HEK293 (cell line): Measurements from ENCODE around the gene WDR44.

Source experiments
- CTCF ChIA-PET: fragments of 350-600 bp; formaldehyde crosslinking; extraction: SDS; loops from one replicate; lab custom pipeline; 2021; ENCODE audit warnings: antibody characterized with exemption; lab: Yijun Ruan, JAX
- POLR2A ChIA-PET: fragments of 300-600 bp; formaldehyde crosslinking; extraction: SDS; loops from one replicate; lab custom pipeline; 2020; ENCODE audit warnings: antibody characterized with exemption, inconsistent platforms; lab: Yijun Ruan, JAX
- H3K27ac ChIP-seq: fragments of 200-500 bp; sonication (Bioruptor generic); 2 replicates; pipeline ENCODE4 v1.5.1; 2014; ENCODE audit warnings: low read depth, low read length, control low read depth, inconsistent platforms; ENCODE audit errors: extremely low read depth
- H3K36me3 ChIP-seq, 2 experiments: fragments of 200-500 bp in 1 of 2; sonication (Bioruptor generic) in 1 of 2; 1 replicate in 1 of 2; 2 replicates in 1 of 2; pipeline ENCODE4 v1.5.1; 2014 to 2017; ENCODE audit warnings: inconsistent platforms in 2 of 2, low read length in 2 of 2; ENCODE audit not compliant: control insufficient read depth in 2 of 2, insufficient read depth in 1 of 2
- H3K4me1 ChIP-seq: fragments of 200-500 bp; sonication (Bioruptor generic); 2 replicates; pipeline ENCODE4 v1.5.1; 2014; ENCODE audit warnings: mild to moderate bottlenecking, low read length, inconsistent platforms; ENCODE audit not compliant: control insufficient read depth, insufficient read depth
- H3K4me3 ChIP-seq: 2 replicates; pipeline ENCODE4 v1.5.1; 2011; ENCODE audit warnings: low read depth, mild to moderate bottlenecking, control low read depth, low read length, moderate library complexity
- H3K9me3 ChIP-seq: fragments of 200-500 bp; sonication (Bioruptor generic); 2 replicates; pipeline ENCODE4 v1.5.1; 2014; ENCODE audit warnings: low read depth, low read length, inconsistent platforms; ENCODE audit not compliant: control insufficient read depth, insufficient read depth
- BCL11B ChIP-seq: fragments of 450-650 bp; formaldehyde crosslinking; IDR thresholded peaks from 2 replicates; pipeline ENCODE4 v1.5.1; 2016; ENCODE audit warnings: low read depth, missing biosample characterization, missing genetic modification characterization
- GLIS1 ChIP-seq: fragments of 450-650 bp; formaldehyde crosslinking; IDR thresholded peaks from 2 replicates; pipeline ENCODE4 v1.5.1; 2016; ENCODE audit warnings: missing biosample characterization, missing genetic modification characterization
- GLIS2 ChIP-seq: fragments of 450-650 bp; formaldehyde crosslinking; IDR thresholded peaks from 2 replicates; pipeline ENCODE4 v1.5.1; 2016; ENCODE audit warnings: missing biosample characterization, missing genetic modification characterization
- KLF1 ChIP-seq: fragments of 450-650 bp; formaldehyde crosslinking; IDR thresholded peaks from 2 replicates; pipeline ENCODE4 v1.5.1; 2016; ENCODE audit warnings: missing biosample characterization, missing genetic modification characterization
- KLF10 ChIP-seq: fragments of 450-650 bp; IDR thresholded peaks from 2 replicates; pipeline ENCODE4 v1.5.1; 2018; ENCODE audit warnings: missing biosample characterization, mild to moderate bottlenecking, missing genetic modification characterization
- KLF16 ChIP-seq: fragments of 450-650 bp; formaldehyde crosslinking; IDR thresholded peaks from 2 replicates; pipeline ENCODE4 v1.5.1; 2017; ENCODE audit warnings: missing biosample characterization, missing genetic modification characterization
- KLF7 ChIP-seq: fragments of 450-650 bp; formaldehyde crosslinking; IDR thresholded peaks from 2 replicates; pipeline ENCODE4 v1.5.1; 2016; ENCODE audit warnings: missing biosample characterization, missing genetic modification characterization, borderline replicate concordance
- KLF8 ChIP-seq: fragments of 450-650 bp; formaldehyde crosslinking; IDR thresholded peaks from 2 replicates; pipeline ENCODE4 v1.5.1; 2016; ENCODE audit warnings: missing biosample characterization, missing genetic modification characterization
- TCF7L2 ChIP-seq: IDR thresholded peaks from 2 replicates; pipeline ENCODE4 v1.6.1; 2011; ENCODE audit warnings: low read depth, mild to moderate bottlenecking, inconsistent platforms, low read length, moderate library complexity, borderline replicate concordance
- ZBTB11 ChIP-seq: fragments of 450-650 bp; formaldehyde crosslinking; conservative IDR thresholded peaks from 2 replicates; pipeline ENCODE4 v1.5.1; 2016; ENCODE audit warnings: low read depth, missing biosample characterization, missing genetic modification characterization
- ZBTB20 ChIP-seq: fragments of 450-650 bp; formaldehyde crosslinking; IDR thresholded peaks from 2 replicates; pipeline ENCODE4 v1.5.1; 2016; ENCODE audit warnings: missing biosample characterization, missing genetic modification characterization
- ZBTB8A ChIP-seq: fragments of 450-650 bp; formaldehyde crosslinking; IDR thresholded peaks from 2 replicates; pipeline ENCODE4 v1.5.1; 2016; ENCODE audit warnings: missing biosample characterization, missing genetic modification characterization
- ZFP37 ChIP-seq: fragments of 450-650 bp; formaldehyde crosslinking; IDR thresholded peaks from 2 replicates; pipeline ENCODE4 v1.5.1; 2016; ENCODE audit warnings: missing biosample characterization, missing genetic modification characterization
- ZNF133 ChIP-seq: fragments of 450-650 bp; formaldehyde crosslinking; IDR thresholded peaks from 2 replicates; pipeline ENCODE4 v1.5.1; 2016; ENCODE audit warnings: missing biosample characterization, missing genetic modification characterization
- ZNF184 ChIP-seq: fragments of 450-650 bp; IDR thresholded peaks from 2 replicates; pipeline ENCODE4 v1.5.1; 2018; ENCODE audit warnings: missing biosample characterization, mild to moderate bottlenecking, missing genetic modification characterization
- ZNF223 ChIP-seq: fragments of 450-650 bp; formaldehyde crosslinking; IDR thresholded peaks from 2 replicates; pipeline ENCODE4 v1.5.1; 2016; ENCODE audit warnings: missing biosample characterization, missing genetic modification characterization
- ZNF274 ChIP-seq, 2 experiments: fragments of 200-500 bp in 1 of 2; fragments of 450-650 bp in 1 of 2; sonication (Bioruptor generic) in 1 of 2; formaldehyde crosslinking in 1 of 2; IDR thresholded peaks; 2 replicates each; pipeline versions ENCODE4 v1.5.1 to v1.6.1; 2014 to 2016; ENCODE audit warnings: borderline replicate concordance in 1 of 2, inconsistent platforms in 1 of 2, low read length in 1 of 2, missing biosample characterization in 1 of 2, missing genetic modification characterization in 1 of 2
- ZNF292 ChIP-seq: fragments of 450-650 bp; formaldehyde crosslinking; IDR thresholded peaks from 2 replicates; pipeline ENCODE4 v1.5.1; 2016; ENCODE audit warnings: low read depth, missing biosample characterization, missing genetic modification characterization, borderline replicate concordance
- ZNF335 ChIP-seq: fragments of 450-650 bp; formaldehyde crosslinking; conservative IDR thresholded peaks from 2 replicates; pipeline ENCODE4 v1.5.1; 2016; ENCODE audit warnings: missing biosample characterization, missing genetic modification characterization
- ZNF350 ChIP-seq: fragments of 450-650 bp; formaldehyde crosslinking; IDR thresholded peaks from 2 replicates; pipeline ENCODE4 v1.5.0; 2017; ENCODE audit warnings: missing biosample characterization, mild to moderate bottlenecking, missing genetic modification characterization
- ZNF366 ChIP-seq: fragments of 450-650 bp; formaldehyde crosslinking; conservative IDR thresholded peaks from 2 replicates; pipeline ENCODE4 v1.5.1; 2016; ENCODE audit warnings: missing biosample characterization, missing genetic modification characterization
- ZNF37A ChIP-seq: fragments of 450-650 bp; IDR thresholded peaks from 2 replicates; pipeline ENCODE4 v1.5.1; 2018; ENCODE audit warnings: missing biosample characterization, missing genetic modification characterization
- ZNF561 ChIP-seq: fragments of 450-650 bp; IDR thresholded peaks from 2 replicates; pipeline ENCODE4 v1.5.1; 2018; ENCODE audit warnings: missing biosample characterization, missing genetic modification characterization, borderline replicate concordance
- ZNF580 ChIP-seq: fragments of 450-650 bp; formaldehyde crosslinking; IDR thresholded peaks from 2 replicates; pipeline ENCODE4 v1.5.1; 2016; ENCODE audit warnings: missing biosample characterization, missing genetic modification characterization
- ZNF600 ChIP-seq: fragments of 450-650 bp; formaldehyde crosslinking; IDR thresholded peaks from 2 replicates; pipeline ENCODE4 v1.5.1; 2016; ENCODE audit warnings: missing biosample characterization, missing genetic modification characterization
- ZNF830 ChIP-seq: fragments of 450-650 bp; IDR thresholded peaks from 2 replicates; pipeline ENCODE4 v1.5.0; 2018; ENCODE audit warnings: missing biosample characterization, missing genetic modification characterization, low read depth, mild to moderate bottlenecking, moderate library complexity
- ZXDB ChIP-seq: fragments of 450-650 bp; formaldehyde crosslinking; IDR thresholded peaks from 2 replicates; pipeline ENCODE4 v1.5.1; 2016; ENCODE audit warnings: missing biosample characterization, missing genetic modification characterization
- TF ChIP-seq, protein P1 (sequence below): fragments of 450-650 bp; formaldehyde crosslinking; IDR thresholded peaks from 2 replicates; pipeline ENCODE4 v1.5.1; 2016; ENCODE audit warnings: missing biosample characterization, missing genetic modification characterization
- TF ChIP-seq, protein P2 (sequence below): fragments of 450-650 bp; formaldehyde crosslinking; IDR thresholded peaks from 2 replicates; pipeline ENCODE4 v1.5.1; 2017; ENCODE audit warnings: missing biosample characterization, missing genetic modification characterization
- TF ChIP-seq, protein P3 (sequence below): fragments of 450-650 bp; formaldehyde crosslinking; IDR thresholded peaks from 2 replicates; pipeline ENCODE4 v1.5.1; 2016; ENCODE audit warnings: missing biosample characterization, missing genetic modification characterization

WDR44 gene

GRCh38 chrX:118495958-118496762 is 150.3 kb downstream of the WDR44 start:
- ChIA-PET POLR2A (interaction anchor here (0.5 to 1.0 kb wide), 6 partner anchors 37 to 328 kb away, joined by 3 to 5 read pairs (median 4); partner anchors contain the start of gene ZCCHC12), CTCF (interaction anchor here (0.6 to 1.5 kb wide), 4 partner anchors 37 to 106 kb away, joined by 3 to 5 read pairs (median 4); no protein-coding TSS in a partner anchor)
- Histone ChIP-seq H3K4me3 (peak overlapping the region; percentile 65), H3K4me1 (no peaks in the 10 kb centered on the region), H3K9me3 (no peaks in the 10 kb centered on the region), H3K36me3 (no peaks in the 10 kb centered on the region; a peak in 1 of 3 replicates), H3K27ac (peak overlapping the region; percentile 66; the same call in 1 of the 2 replicates)
- TF ChIP-seq, protein P1, sequence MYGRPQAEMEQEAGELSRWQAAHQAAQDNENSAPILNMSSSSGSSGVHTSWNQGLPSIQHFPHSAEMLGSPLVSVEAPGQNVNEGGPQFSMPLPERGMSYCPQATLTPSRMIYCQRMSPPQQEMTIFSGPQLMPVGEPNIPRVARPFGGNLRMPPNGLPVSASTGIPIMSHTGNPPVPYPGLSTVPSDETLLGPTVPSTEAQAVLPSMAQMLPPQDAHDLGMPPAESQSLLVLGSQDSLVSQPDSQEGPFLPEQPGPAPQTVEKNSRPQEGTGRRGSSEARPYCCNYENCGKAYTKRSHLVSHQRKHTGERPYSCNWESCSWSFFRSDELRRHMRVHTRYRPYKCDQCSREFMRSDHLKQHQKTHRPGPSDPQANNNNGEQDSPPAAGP (tag by site-specific recombination): 0 out of 2 replicates have a peak, but pooled peaks have one; percentile 60
- TF ChIP-seq ZBTB20 (tag by site-specific recombination): peak; percentile 54
- TF ChIP-seq ZNF292 (tag by site-specific recombination): no peak
- TF ChIP-seq ZBTB8A (tag by site-specific recombination): peak; percentile 61
- TF ChIP-seq ZNF600 (tag by site-specific recombination): peak; percentile 57; the same call in 1 of the 2 replicates
- TF ChIP-seq KLF7 (tag by site-specific recombination): peak; percentile 72
- peak; percentile 39; the same call in 1 of the 2 replicates for TF ChIP-seq KLF16 (tag by site-specific recombination)
- no peak for TF ChIP-seq ZNF184 (tag by site-specific recombination)
- no peak for TF ChIP-seq ZNF37A (tag by site-specific recombination)
- TF ChIP-seq KLF8 (tag by site-specific recombination): peak; percentile 32; the same call in 1 of the 2 replicates
- TF ChIP-seq, protein P2, sequence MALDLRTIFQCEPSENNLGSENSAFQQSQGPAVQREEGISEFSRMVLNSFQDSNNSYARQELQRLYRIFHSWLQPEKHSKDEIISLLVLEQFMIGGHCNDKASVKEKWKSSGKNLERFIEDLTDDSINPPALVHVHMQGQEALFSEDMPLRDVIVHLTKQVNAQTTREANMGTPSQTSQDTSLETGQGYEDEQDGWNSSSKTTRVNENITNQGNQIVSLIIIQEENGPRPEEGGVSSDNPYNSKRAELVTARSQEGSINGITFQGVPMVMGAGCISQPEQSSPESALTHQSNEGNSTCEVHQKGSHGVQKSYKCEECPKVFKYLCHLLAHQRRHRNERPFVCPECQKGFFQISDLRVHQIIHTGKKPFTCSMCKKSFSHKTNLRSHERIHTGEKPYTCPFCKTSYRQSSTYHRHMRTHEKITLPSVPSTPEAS (tag by site-specific recombination): peak; percentile 68
- TF ChIP-seq ZBTB11: peak; percentile 36; the same call in 1 of the 2 replicates
- TF ChIP-seq ZNF133 (tag by site-specific recombination): no peak
- no peak for TF ChIP-seq ZNF274 (IDR thresholded peaks at IDR 0.05; ENCODE audit: low read length)
- no peak for TF ChIP-seq ZNF274 (tag by site-specific recombination; IDR thresholded peaks at IDR 0.05; ENCODE audit: borderline replicate concordance)
- TF ChIP-seq KLF10: no peak
- TF ChIP-seq ZNF350 (tag by site-specific recombination): no peak
- 0 out of 2 replicates have a peak, but pooled peaks have one; percentile 10 for TF ChIP-seq BCL11B (tag by site-specific recombination)
- TF ChIP-seq KLF1 (tag by site-specific recombination): peak; percentile 65
- TF ChIP-seq ZNF335 (tag by site-specific recombination): peak; percentile 7
- peak; percentile 24; the same call in 1 of the 2 replicates for TF ChIP-seq GLIS2 (tag by site-specific recombination)
- TF ChIP-seq GLIS1 (tag by site-specific recombination): no peak; the same call in 1 of the 2 replicates
- TF ChIP-seq ZNF366: no peak
- TF ChIP-seq TCF7L2: peak; percentile 36; the same call in 1 of the 2 replicates
- TF ChIP-seq ZXDB (tag by site-specific recombination): peak; percentile 56
- no peak for TF ChIP-seq ZNF830
- no peak for TF ChIP-seq ZNF223 (tag by site-specific recombination)
- no peak for TF ChIP-seq ZFP37 (tag by site-specific recombination)
- TF ChIP-seq, protein P3, sequence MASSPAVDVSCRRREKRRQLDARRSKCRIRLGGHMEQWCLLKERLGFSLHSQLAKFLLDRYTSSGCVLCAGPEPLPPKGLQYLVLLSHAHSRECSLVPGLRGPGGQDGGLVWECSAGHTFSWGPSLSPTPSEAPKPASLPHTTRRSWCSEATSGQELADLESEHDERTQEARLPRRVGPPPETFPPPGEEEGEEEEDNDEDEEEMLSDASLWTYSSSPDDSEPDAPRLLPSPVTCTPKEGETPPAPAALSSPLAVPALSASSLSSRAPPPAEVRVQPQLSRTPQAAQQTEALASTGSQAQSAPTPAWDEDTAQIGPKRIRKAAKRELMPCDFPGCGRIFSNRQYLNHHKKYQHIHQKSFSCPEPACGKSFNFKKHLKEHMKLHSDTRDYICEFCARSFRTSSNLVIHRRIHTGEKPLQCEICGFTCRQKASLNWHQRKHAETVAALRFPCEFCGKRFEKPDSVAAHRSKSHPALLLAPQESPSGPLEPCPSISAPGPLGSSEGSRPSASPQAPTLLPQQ (tag by site-specific recombination): no peak
- peak; percentile 47; the same call in 1 of the 2 replicates for TF ChIP-seq ZNF561 (tag by site-specific recombination)
- TF ChIP-seq ZNF580: no peak
